Activated gamma-delta T cell (primary cell): ENCODE results near the gene RPRM.
"Not testable (repeated sequence)": the region's sequence is repeated elsewhere in the genome, so short reads cannot be mapped to it uniquely, and the experiment has no call there.

Experiments
- DNase-seq: peaks from one replicate; lab custom pipeline; 2025; lab: John Stamatoyannopoulos, UW
- total RNA-seq, 2 donors: gene quantifications; one replicate each; lab custom pipeline; 2026; lab: John Stamatoyannopoulos, UW

The RPRM gene
- total RNA-seq: 0 to 0.13 reads per million in 2 donors

DNA sequence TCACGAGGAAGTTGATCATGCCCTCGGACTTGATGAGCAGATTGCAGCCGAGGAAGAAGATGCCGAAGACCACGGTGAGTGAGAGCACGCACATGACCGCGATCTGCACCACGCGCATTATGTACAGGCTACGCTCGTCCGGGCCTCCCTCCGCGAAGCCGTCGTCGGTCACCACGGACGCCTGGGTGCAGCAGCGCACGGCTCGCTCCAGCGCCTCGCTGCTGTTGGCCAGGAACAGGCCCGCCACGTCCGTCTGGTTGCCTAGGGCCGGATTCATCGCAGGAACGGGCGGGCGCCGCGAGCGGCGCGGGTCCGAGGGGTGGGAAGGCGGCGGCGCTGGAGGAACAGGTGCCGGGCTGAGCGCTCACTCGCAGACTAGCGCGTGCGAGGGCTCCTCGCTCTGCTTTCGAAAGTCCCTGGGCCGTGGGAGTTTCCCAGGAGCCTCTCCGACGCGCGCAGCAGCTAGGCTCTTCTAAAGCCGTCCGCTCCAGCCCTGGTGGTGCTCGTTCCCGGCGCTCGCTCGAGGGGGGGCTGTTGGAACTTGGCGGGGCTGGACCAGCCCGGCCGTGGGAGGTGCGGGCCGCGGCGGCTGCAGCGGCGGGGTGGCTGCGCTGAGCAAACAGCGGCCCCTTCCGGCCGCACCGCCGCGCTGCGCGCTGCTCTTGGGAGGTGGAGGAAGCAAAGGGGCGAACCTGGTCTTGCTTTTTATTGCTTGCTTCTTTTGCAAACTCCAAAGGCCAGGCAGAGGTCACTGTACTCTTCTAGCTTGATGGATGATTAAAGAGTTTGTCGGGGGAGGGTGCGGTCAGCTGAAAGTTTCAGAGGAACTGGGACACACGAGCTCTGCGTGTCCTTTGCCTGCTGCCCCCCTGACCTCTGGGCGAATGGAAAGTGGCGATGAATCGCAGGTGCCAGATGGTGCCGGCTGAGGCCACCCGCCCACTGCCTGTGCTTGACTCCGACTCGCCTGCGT, at the start of gene RPRM:
Gene RPRM (minus strand): TSS at position 474 of the 973 bp plus-strand sequence. CDS start 197 bp downstream, at position 277.
- DNase-seq: peak; percentile 18

DNA sequence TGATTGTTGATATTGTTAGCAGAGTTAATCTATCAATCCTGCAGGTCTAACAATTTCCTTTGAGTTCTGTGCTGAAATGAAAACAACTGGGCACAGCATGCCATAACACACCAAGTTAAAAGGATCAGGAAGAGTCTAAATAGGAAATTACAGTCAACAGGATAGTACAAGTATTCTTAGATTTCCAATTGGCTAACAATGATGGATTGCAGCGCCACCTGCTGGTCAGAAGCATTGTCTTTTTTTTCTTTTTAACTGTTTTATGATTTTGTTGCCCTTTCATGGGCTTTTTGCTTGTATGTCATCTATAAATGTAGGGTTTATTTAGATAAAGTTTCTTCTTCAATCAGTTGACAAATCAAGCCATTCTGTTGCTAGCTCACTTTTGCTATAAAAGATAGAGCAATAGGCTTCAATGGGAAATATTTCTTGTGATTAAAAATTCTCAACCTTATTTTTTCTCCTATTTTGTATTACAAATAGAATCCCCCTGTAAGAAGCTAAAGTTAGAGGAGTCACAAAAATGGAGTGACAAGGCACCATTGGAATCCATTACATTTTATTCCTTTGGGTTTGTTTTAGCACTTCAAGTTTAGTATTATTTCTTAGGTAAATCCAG, 40.8 kb upstream of the RPRM start:
- no peak for DNase-seq

DNA sequence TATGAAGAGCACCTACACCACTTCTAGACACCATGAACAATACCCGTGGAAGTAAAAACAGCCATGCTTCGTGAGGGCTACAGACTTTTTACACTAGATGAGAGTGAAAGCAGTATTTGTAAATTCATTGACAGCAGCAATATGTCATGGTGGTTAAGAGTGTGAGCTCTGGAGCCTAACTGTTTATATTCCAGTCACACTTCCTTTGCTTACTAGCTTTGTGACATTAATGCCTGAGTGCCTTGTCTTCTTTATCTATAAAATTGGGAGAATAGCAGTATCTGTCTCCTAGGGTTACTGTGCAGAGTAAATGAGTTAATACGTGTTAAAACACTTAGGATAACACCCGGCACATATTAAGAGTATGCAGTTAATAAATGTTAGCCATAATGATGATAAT, 33.8 kb upstream of the RPRM start:
- DNase-seq: no peak

DNA sequence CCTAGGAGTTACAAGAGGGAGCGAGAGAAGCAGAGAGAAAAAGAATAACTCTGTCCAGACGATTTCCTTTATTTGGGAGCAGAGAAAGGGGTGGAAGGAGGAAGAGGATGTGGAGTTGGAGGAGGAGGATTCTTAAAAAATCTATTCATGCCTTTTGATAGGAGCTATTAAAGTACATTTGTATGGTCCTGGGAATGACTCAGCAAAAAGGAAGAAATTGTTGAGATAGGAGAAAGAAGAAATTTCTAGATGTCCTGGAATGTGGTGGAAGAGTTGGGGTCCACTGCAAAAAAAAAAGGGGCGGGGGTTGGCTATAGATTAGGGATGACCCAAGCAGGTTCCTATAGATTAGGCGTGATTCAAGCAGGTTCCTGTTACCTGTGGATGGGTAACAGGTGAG, 32.4 kb upstream of the RPRM start:
- DNase-seq: no peak

DNA sequence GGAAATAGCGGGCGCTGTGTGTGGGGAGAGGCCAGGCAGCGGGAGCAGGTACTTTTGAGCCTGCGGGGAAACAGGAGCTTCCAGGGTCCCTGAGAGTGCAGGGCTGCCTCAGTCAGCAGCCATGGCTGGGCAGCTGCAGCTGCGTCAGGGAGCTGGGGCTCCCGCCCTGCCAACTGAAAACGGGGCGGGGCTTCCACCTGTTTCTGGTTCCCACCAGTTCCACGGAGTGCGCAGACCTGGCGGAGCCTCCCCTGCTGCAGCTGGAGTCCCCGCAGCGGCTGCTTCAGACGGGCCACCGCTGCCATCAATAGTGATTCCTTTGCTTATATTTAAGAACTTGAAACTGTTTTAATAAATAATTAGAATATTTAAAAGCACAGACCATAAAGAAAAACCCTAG, 30.6 kb upstream of the RPRM start:
- DNase-seq: no peak

DNA sequence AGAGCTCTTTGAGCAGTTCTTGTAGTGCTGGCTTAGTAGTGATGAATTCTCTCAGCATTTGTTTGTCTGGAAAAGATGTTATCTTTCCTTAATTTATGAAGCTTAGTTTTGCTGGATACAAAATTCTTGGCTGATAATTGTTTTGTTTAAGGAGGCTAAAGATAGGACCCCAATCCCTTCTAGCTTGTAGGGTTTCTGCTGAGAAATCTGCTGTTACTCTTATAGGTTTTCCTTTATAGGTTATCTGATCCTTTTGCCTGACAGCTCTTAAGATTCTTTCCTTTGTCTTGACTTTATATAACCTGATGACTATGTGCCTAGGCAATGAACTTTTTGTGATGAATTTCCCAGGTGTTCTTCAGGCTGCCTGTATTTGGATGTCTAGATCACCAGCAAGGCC, 27.9 kb upstream of the RPRM start:
- DNase-seq: not testable (repeated sequence)

DNA sequence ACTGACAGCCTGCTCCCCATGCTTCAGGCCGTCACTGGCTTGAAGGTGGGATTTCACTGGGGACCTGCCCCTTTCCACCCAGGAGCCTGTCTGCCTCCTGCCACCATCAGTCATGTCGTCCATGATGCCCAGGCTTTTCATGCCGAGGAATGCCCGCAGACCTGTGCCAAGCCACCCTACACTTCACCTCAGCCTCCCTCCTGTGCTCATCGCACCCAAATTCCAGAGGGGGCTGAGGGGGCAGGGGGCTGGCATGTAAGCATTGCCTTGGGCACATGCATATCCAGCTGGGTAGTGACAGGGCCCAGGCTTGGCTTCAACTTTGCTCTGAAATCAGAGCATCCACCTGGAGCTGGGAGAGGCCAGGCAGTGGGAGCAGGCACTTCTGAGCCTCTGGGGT, 20.9 kb upstream of the RPRM start:
- no peak for DNase-seq

DNA sequence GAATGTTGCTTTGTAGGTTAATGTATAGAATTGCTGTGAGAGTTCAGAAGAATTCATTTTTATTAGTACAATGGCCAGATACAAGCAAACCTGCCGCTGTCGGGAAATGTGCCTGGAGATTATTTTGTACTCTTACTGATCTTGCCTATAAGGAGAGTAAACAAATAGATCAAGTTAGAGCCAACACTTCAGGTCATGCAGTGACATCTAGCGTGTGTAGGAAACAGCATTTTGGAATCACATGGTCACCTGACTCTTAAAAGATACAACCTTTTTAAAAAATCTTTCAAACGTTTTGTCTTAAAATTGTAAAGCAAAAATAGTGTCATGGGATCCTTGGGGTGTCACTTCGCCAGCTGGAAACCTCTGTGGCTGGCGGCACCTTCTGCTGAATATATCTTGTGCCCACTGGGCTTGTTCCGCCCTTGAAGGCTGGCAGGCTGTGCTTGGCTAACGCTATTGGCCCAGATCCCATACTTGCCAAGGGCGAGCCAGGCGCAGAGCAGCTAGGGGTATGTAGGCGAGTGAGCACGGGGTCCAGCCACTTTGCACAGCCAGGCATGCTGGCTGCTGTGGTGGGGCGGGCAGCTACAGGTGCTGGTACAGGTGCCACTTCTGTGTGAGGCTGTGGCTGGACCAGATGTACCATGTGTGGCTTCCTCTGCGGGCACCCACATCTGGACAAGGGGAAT, 19.5 kb upstream of the RPRM start:
- DNase-seq: no peak

DNA sequence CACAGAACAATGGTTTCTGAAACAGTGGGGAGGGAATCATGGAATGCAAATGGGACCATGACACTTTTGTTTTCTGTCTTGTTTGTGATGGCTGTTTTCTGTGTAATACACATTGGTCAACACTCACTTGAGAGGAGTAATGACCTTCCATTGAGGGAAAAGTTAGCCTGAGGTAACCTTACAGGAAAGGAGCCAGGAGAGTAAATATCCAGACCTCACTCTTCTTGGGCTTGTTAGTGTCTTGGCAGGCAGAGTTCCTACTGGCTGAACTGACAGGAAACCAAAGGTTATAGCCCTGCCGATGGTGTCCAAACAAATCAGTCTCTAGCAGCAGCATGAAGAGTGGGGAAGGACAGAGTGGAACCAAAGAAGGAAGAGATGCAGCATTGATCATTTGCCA, 17.2 kb upstream of the RPRM start:
- no peak for DNase-seq

DNA sequence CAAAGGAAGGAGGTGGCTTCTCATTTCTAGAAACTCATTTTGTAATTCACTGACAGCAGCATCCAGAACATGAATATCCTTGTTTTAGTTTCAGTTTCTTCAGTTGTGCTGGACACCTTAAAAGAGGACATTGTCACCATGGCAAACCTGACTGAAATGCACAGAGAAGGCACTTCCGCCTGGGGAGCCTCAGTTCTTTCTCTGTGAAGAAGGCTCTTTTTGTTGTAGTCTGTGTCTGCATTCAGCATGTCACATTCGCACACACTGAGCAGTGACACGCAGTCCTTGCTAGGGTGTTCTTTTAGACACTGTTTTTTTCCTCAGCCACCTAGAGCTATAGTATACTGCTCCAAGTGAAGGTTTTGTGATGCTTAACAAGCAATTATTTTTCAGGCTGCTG, 9.5 kb upstream of the RPRM start:
- DNase-seq: no peak

DNA sequence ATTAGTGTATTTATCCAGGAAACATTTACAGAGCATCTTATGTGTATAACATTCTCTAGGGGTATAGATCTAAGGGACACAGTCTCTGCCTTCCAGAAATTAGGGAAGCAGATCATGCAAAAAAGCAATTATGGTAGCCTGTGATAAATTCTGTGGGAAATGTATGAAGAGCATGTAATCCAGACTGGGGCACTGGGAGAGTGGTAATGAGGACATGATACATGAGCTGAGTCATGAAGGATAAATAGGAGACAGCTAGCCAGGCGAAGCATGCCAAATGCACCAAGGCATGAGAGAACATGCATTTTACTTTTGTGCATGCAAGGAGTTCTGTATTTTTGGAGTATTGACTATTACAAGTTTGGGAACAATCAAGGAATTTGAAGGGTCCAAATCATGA, 8.9 kb upstream of the RPRM start:
- no peak for DNase-seq

DNA sequence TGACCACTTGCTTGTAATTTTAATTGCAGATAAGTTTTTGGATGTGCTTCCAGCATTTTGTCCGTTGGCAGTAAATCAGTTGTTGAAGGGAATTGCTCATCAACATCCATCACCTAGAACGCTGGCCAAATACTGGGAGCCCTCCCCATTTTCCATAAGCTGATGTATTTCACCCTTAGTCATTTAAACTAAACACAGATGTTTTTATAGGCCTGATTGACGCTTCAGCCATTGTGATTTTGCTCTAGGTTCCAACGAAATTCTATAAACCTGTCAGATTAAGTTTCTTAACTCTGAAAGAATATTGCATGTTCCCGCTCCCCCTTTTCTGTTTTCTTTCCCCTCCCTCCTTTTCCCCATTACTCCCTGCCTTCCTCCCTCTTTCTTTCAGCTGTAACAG, 1.0 kb upstream of the RPRM start:
- no peak for DNase-seq

DNA sequence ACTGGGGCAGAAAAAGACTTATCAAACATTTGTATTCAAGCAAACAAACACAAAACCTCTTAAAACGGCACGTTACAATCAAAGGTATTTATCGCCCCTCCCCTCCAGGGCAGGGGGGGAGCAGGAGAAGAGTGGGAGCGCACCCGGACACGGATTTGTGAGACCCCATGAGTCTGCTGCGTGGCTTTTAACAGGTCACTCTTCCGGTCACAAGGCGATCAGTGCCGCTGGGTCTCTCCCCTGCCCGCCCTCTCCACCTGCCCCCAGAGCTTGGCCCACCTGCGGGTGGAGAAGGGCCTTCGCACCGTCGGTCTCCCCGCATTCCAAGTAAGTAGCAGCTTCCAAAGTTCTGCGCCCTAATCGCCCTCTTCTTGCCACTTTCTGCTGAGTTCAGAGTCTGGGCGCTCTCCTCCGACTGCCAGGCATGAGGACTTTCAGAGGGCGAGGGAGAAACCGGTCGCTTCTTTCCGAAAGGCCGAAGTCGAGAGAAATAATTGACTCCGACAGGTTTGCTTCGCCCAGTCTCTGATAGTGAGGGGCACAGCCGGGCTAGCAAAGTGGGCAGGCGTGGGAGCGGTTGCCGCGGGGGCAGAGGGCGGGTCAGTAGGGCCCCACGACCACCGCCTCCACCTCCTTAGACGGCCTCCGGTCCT, 800 bp downstream of the RPRM start:
- DNase-seq: no peak

DNA sequence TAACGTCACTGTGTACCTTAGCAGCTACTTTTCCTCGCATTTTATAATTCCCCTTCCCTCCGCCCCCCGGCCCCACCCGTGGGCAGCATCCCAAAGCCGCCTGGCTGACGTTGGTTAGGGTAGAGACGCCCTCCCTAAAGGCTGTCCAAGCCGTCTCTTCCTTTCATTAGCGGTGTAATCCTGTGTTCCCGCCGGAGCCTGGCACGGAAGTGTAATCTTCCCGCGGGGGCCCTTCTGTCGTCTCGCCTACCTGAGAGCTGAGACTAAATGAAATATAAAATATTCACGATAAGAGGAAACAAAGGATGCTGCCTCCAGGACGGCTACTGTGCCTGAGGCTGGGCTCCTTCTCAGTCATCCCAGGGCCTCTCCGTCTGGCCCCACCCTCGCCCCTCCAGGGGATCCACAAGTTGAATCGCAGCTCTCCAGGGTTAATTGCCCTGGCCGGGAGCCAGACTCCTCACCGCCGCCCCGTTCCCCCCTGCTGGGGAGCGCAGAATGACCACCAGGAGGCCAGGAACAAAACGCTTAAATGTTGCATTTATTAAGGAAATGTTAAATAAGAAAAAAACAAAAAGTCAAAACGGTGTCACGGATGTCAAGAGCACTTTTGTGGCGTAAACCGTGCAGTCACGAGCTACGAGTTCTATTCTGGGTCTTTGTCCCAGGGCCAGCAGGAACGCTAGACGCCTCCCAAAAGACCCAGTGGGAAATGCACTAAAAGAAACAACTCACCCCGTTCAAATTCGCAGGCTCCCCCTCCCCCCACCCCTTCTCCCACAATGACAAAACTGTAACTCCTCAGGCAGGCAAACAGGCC, 1.5 kb downstream of the RPRM start:
- no peak for DNase-seq

DNA sequence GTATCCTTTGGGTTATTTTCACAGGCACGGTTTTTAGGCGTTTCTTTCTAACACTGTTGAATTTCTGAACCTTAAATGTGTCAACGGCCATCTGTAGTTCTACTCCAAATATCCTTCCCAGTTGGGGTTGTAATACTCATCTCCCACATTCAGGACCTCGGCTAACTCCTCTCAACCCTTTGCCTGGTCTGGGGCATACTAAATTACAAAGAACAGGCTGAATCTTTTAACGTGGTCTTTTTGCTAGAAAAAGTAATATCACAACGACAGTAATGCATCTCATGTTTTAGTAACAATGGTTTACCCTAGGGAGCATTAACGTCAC, 2.1 kb downstream of the RPRM start:
- no peak for DNase-seq

DNA sequence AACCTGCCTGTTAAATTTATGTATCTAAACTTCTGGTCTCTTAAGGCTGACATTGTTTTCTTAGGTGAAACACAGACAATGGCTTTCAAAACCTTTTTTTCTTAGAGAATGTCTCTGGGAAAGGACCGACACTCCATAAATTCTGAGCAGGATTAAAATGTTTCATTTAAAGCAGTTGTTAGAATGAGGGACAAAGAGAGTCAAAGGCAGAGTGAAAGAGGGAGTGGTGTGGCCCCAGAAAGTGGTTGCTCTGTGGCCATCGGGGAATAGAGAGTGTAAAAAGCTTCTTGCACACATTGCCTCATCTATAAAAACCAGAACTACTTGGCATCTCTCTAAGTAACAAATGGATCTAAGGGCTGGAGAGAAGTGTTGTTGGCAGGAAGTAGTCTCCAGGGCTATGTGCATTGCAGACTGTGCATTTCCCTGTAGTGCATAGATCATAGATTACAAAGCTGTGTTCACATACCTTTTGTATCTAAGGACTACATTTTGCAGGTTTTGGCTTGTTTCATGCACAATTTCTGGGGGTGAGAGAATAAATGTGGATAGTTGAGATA, 3.6 kb downstream of the RPRM start:
- DNase-seq: no peak

DNA sequence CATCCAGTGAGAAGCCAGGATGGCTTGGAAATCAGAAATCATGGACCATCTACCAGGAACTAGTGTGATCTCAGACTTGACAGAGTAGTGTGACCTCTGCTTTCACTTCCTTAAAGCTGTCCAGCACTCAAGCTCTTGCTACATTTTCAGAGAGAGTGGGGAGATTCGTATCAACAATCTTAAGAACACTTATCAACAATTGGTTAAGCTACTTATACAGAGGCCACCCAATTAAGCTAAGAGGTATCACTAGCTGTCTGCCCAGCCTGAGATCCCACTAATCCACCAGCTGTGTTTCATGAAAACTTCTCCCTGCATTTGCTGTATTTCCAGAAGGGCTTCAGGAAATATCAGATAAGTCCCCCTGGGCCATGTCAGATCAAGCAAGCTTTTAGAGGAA, 4.2 kb downstream of the RPRM start:
- DNase-seq: no peak

DNA sequence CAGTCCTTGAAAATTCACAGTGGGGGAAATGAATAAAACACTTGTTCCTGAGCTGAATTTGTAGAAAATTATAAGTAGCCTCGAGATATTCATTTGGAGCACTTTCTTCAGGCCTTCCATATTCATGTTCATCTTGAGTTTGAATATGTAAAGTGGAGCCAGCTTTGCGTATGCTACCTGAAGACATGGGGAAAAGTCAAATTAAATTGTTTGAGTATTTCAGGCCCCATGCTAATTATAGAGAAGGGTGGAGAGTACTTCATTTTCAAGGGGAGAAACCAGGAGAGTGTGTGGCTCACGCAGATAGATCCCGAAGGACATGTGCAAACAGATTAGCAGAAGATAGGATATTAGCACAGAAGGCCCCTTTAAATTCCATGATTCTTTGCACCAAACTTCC, 7.7 kb downstream of the RPRM start:
- no peak for DNase-seq

DNA sequence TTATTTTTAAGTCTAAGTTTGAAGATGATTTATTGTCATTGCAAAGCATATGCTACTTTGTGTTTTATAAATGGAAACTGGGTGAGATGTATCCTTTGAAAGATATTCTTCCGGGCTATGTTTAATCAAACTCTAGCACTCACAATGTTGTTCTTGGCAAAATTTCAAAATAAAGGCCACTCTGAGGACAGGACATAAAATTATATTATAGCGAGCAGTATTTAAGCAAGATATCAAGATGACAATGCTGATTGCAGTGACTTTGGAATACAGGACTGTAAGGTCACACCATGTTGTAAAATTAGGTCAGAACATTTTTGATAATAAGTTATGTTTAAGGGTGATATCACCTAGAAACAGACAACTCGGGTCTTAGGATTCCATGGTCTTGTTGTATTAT, 14.2 kb downstream of the RPRM start:
- no peak for DNase-seq

DNA sequence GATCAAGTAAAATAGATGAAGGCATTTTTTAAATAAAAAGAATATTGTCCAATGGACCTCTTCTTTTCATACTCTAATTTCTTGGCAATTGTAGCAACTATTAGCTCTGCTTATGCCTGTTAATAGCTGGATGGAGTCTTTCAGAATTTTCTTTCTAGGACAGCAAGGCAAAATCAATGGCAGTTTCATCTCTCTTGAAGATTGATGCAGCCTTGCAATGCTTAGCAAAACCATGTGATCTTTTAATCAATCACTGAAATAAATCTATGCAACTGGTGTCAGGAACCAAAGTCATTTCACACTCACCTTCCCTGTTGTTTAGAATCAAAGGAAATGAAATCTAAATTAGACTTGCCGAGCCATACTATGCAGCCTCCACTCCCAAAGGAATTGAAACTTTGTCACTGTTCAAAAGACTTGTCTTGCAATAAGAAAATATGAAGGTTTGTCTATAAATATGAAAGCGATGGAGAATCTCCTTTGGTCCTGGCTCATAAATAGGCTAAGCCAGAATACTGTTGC, 16.2 kb downstream of the RPRM start:
- no peak for DNase-seq

DNA sequence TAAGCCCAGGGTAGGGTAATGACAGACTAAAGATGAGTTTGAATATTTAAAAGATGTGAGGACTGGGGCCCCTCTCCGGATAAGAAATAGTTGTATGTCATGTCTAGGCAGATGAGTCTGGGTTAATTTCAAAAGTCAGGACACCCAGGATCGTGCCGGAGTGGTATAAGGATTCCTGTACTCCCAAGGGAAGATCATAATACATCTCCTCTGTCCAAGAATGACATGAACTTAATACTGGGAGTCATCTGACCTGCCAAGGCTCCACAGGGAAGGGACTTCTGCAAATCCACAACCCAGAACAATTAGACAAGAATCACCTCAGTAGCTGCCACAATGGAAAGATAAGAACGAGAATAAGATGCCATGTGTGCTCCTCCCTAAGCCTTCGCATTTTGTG, 17.1 kb downstream of the RPRM start:
- DNase-seq: no peak
